Ascending aorta (tissue), 2 donors: Measurements from ENCODE around the gene CYP4F22. TPM values are rescaled to one million over a fixed set of nuclear protein-coding genes. Genes with fewer than 3 reads are reported as not detected.
"Not testable (repeated sequence)": the region's sequence is repeated elsewhere in the genome, so short reads cannot be mapped to it uniquely, and the experiment has no call there.

Source experiments
- DNase-seq, 2 donors: peaks; one replicate each; pipeline ENCODE4 v3.0.0-alpha.2; 2019; ENCODE audit warnings: low spot score in 2 of 2
- H3K27ac ChIP-seq, 2 donors: fragments of 200-600 bp; sonication (generic); one replicate each; pipeline ENCODE4 v1.5.1; 2016 to 2017; ENCODE audit warnings: mild to moderate bottlenecking in 1 of 2
- H3K27me3 ChIP-seq: fragments of 200-600 bp; sonication (generic); one replicate; pipeline ENCODE4 v1.5.1; 2017
- H3K36me3 ChIP-seq, 2 donors: fragments of 200-600 bp; sonication (generic); one replicate each; pipeline ENCODE4 v1.5.1; 2016
- H3K4me1 ChIP-seq, 2 donors: fragments of 200-600 bp; sonication (generic); one replicate each; pipeline ENCODE4 v1.5.1; 2016 to 2017; ENCODE audit warnings: mild to moderate bottlenecking in 1 of 2
- H3K4me3 ChIP-seq, 2 donors: fragments of 200-600 bp; sonication (generic); one replicate each; pipeline ENCODE4 v1.5.1; 2016 to 2017; ENCODE audit warnings: mild to moderate bottlenecking in 1 of 2
- H3K9me3 ChIP-seq, 2 donors: fragments of 200-600 bp; sonication (generic); one replicate each; pipeline ENCODE4 v1.5.1; 2016
- CTCF ChIP-seq, 3 experiments: fragments of 200-600 bp in 2 of 3; fragments of 450-650 bp in 1 of 3; sonication (generic) in 2 of 3; IDR thresholded peaks; one replicate each; pipeline ENCODE4 v1.5.1; 2016 to 2019; ENCODE audit warnings: antibody characterized with exemption in 3 of 3, mild to moderate bottlenecking in 1 of 3, moderate library complexity in 1 of 3
- intact Hi-C: fragments of 100-400 bp; cut with DNase I; formaldehyde crosslinking; loops from one replicate; pipeline ENCODE4 v1.15.1; 2023
- total RNA-seq: library from RNA; depleted of rRNA; stranded (reverse); fragments of >200 nt; gene quantifications from one replicate; pipeline ENCODE4 v1.1.0, GENCODE V29; 2016

The CYP4F22 gene
- total RNA-seq, 1 donor from 2014 or later, result not detected

GRCh38 chr19:15527705-15528104 is 19.4 kb downstream of the CYP4F22 start:
- Histone ChIP-seq H3K4me1 (no peaks in the 10 kb centered on the region), H3K9me3 (no peaks in the 10 kb centered on the region), H3K27me3 (no peaks in the 10 kb centered on the region), H3K36me3 (no peaks in the 10 kb centered on the region), H3K27ac (no peak overlapping the region), H3K4me3 (no peak overlapping the region)
- no peak for DNase-seq
- intact Hi-C loops, result no loop called here
- no peak for TF ChIP-seq CTCF (IDR thresholded peaks at IDR 0.05)

- Histone ChIP-seq H3K36me3 (no peaks in the 10 kb centered on the region), H3K4me3 (no peak overlapping the region), H3K4me1 (no peaks in the 10 kb centered on the region), H3K27me3 (no peaks in the 10 kb centered on the region), H3K27ac (no peak overlapping the region), H3K9me3 (no peaks in the 10 kb centered on the region)
- no peak for TF ChIP-seq CTCF (IDR thresholded peaks at IDR 0.05)
- no peak for DNase-seq
- intact Hi-C loops, result no loop called here
These were observed 21.5 kb downstream of the CYP4F22 start for GRCh38 chr19:15529774-15530372.

- intact Hi-C loops, result no loop called here
- DNase-seq, result no peak
- Histone ChIP-seq H3K9me3 (no peaks in the 10 kb centered on the region), H3K27me3 (no peaks in the 10 kb centered on the region), H3K27ac (no peak overlapping the region), H3K36me3 (no peaks in the 10 kb centered on the region), H3K4me1 (no peaks in the 10 kb centered on the region), H3K4me3 (no peak overlapping the region)
- no peak for TF ChIP-seq CTCF (IDR thresholded peaks at IDR 0.05)
These were observed 24.6 kb downstream of the CYP4F22 start for GRCh38 chr19:15532779-15533521.

GRCh38 chr19:15533522-15533830 is 25.2 kb downstream of the CYP4F22 start:
- DNase-seq, H3K27me3 ChIP-seq, H3K27ac ChIP-seq, intact Hi-C loops, H3K4me3 ChIP-seq, H3K36me3 ChIP-seq, H3K4me1 ChIP-seq, H3K9me3 ChIP-seq: not testable (repeated sequence)

- Histone ChIP-seq H3K36me3 (no peaks in the 10 kb centered on the region), H3K4me1 (no peaks in the 10 kb centered on the region), H3K27me3 (no peaks in the 10 kb centered on the region), H3K27ac (no peak overlapping the region), H3K4me3 (no peak overlapping the region), H3K9me3 (no peaks in the 10 kb centered on the region)
- no peak for TF ChIP-seq CTCF (IDR thresholded peaks at IDR 0.05)
- intact Hi-C loops, result no loop called here
- no peak for DNase-seq
These were observed 26.9 kb downstream of the CYP4F22 start for GRCh38 chr19:15534957-15535864.

GRCh38 chr19:15536350-15536749 is 28.0 kb downstream of the CYP4F22 start:
- DNase-seq, result no peak
- H3K36me3 ChIP-seq, result no peaks in the 10 kb centered on the region
- H3K4me1 ChIP-seq, result no peaks in the 10 kb centered on the region
- H3K27me3 ChIP-seq, result no peaks in the 10 kb centered on the region
- intact Hi-C loops, result no loop called here
- no peak overlapping the region for H3K27ac ChIP-seq
- no peaks in the 10 kb centered on the region for H3K9me3 ChIP-seq
- no peak for TF ChIP-seq CTCF (IDR thresholded peaks at IDR 0.05)
- H3K4me3 ChIP-seq, result no peak overlapping the region
